Trophoblast cell (in vitro differentiated cells and primary cell): Measurements from ENCODE around the gene ABCC8.

Experiments
- DNase-seq, 2 donors: peaks; one replicate each; pipeline ENCODE4 v3.0.0-alpha.2; 2016
- H2AFZ ChIP-seq: 2 replicates; pipeline ENCODE4 v1.6.1; 2013; ENCODE audit warnings: low read length, moderate library complexity, mild to moderate bottlenecking; ENCODE audit not compliant: insufficient read depth, poor library complexity
- H2AK5ac ChIP-seq: 2 replicates; pipeline ENCODE4 v1.6.1; 2013; ENCODE audit warnings: mild to moderate bottlenecking, low read length
- H2BK120ac ChIP-seq: 2 replicates; pipeline ENCODE4 v1.6.1; 2013; ENCODE audit warnings: low read length, mild to moderate bottlenecking, moderate library complexity; ENCODE audit not compliant: insufficient read depth, poor library complexity
- H2BK12ac ChIP-seq: 2 replicates; pipeline ENCODE4 v1.6.1; 2013; ENCODE audit warnings: mild to moderate bottlenecking, low read length, moderate library complexity
- H2BK5ac ChIP-seq: 2 replicates; pipeline ENCODE4 v1.6.1; 2013; ENCODE audit warnings: low read length, low read depth, moderate library complexity, mild to moderate bottlenecking; ENCODE audit not compliant: poor library complexity
- H3K14ac ChIP-seq: 2 replicates; pipeline ENCODE4 v1.6.1; 2013; ENCODE audit warnings: mild to moderate bottlenecking, low read length
- H3K18ac ChIP-seq: 2 replicates; pipeline ENCODE4 v1.6.1; 2013; ENCODE audit warnings: mild to moderate bottlenecking, low read length
- H3K23ac ChIP-seq: 2 replicates; pipeline ENCODE4 v1.6.1; 2013; ENCODE audit warnings: low read length
- H3K27ac ChIP-seq: 2 replicates; pipeline ENCODE4 v1.5.1; 2013; ENCODE audit warnings: low read depth, mild to moderate bottlenecking, inconsistent platforms, low read length, moderate library complexity
- H3K27me3 ChIP-seq: 2 replicates; pipeline ENCODE4 v1.6.1; 2013; ENCODE audit warnings: inconsistent platforms, mild to moderate bottlenecking, low read length, moderate library complexity; ENCODE audit not compliant: insufficient read depth
- H3K36me3 ChIP-seq, 2 experiments: 1 replicate in 1 of 2; 2 replicates in 1 of 2; pipeline ENCODE4 v1.6.1; 2013; ENCODE audit warnings: low read length in 2 of 2, mild to moderate bottlenecking in 2 of 2, moderate library complexity in 1 of 2; ENCODE audit not compliant: insufficient read depth in 2 of 2, control insufficient read depth in 1 of 2
- H3K4ac ChIP-seq: 2 replicates; pipeline ENCODE4 v1.6.1; 2013; ENCODE audit warnings: low read depth, mild to moderate bottlenecking, low read length, moderate library complexity
- H3K4me1 ChIP-seq, 2 experiments: 1 replicate in 1 of 2; 2 replicates in 1 of 2; pipeline ENCODE4 v1.6.1; 2013; ENCODE audit warnings: low read length in 2 of 2, mild to moderate bottlenecking in 2 of 2, moderate library complexity in 1 of 2; ENCODE audit not compliant: insufficient read depth in 2 of 2, control insufficient read depth in 1 of 2
- H3K4me2 ChIP-seq: 2 replicates; pipeline ENCODE4 v1.6.1; 2013; ENCODE audit warnings: inconsistent platforms, mild to moderate bottlenecking, low read length, moderate library complexity
- H3K4me3 ChIP-seq: 2 replicates; pipeline ENCODE4 v1.5.1; 2013; ENCODE audit warnings: mild to moderate bottlenecking, low read depth, low read length, inconsistent platforms
- H3K79me1 ChIP-seq: one replicate; pipeline ENCODE4 v1.6.1; 2013; ENCODE audit warnings: low read length
- H3K79me2 ChIP-seq: 2 replicates; pipeline ENCODE4 v1.6.1; 2013; ENCODE audit warnings: low read length, mild to moderate bottlenecking; ENCODE audit not compliant: control insufficient read depth, insufficient read depth, poor library complexity
- H3K9ac ChIP-seq: 2 replicates; pipeline ENCODE4 v1.6.1; 2013; ENCODE audit warnings: mild to moderate bottlenecking, low read length
- H3K9me3 ChIP-seq: 2 replicates; pipeline ENCODE4 v1.6.1; 2013; ENCODE audit warnings: low read depth, mild to moderate bottlenecking, control low read depth, inconsistent platforms, low read length; ENCODE audit not compliant: insufficient read depth
- H4K12ac ChIP-seq: 2 replicates; pipeline ENCODE4 v1.6.1; 2013; ENCODE audit warnings: low read depth, mild to moderate bottlenecking, low read length, moderate library complexity
- H4K8ac ChIP-seq: 2 replicates; pipeline ENCODE4 v1.6.1; 2013; ENCODE audit warnings: low read depth, mild to moderate bottlenecking, low read length, moderate library complexity
- H4K91ac ChIP-seq: one replicate; pipeline ENCODE4 v1.6.1; 2013; ENCODE audit warnings: low read depth, mild to moderate bottlenecking, low read length, moderate library complexity
- WGBS: extraction: QIAGEN DNeasy Blood & Tissue Kit; methylation state at CpG from one replicate; pipeline ENCODE4 v1.1.7; 2013; ENCODE audit warnings: missing lambda C conversion rate; ENCODE audit not compliant: insufficient read length, insufficient coverage; ENCODE audit errors: extremely low coverage; 5-methylcytosine and 5-hydroxymethylcytosine counted together

The ABCC8 gene

GRCh38 chr11:17469998-17470397 lies 6.6 kb downstream of the ABCC8 start:
- Histone ChIP-seq H4K8ac (no peak overlapping the region), H2BK5ac (no peak overlapping the region), H3K23ac (no peak overlapping the region), H3K9me3 (peaks cover 5% of the 10 kb centered on the region), H3K4me1 (no peaks in the 10 kb centered on the region), H2BK12ac (no peak overlapping the region), H3K4me3 (no peak overlapping the region), H4K91ac (no peak overlapping the region), H3K18ac (no peak overlapping the region), H3K36me3 (no peaks in the 10 kb centered on the region), H3K9ac (no peak overlapping the region), H3K79me2 (no peaks in the 10 kb centered on the region), H2BK120ac (no peak overlapping the region), H3K27ac (no peak overlapping the region), H3K4ac (no peak overlapping the region), H3K27me3 (peaks cover 8% of the 10 kb centered on the region), H4K12ac (no peak overlapping the region), H3K4me2 (no peak overlapping the region), H3K14ac (no peak overlapping the region), H3K79me1 (no peaks in the 10 kb centered on the region), H2AK5ac (no peak overlapping the region), H2AFZ (no peak overlapping the region)
- WGBS = no CpG with 5 or more reads among the region's 6 CpGs
- no peak for DNase-seq

GRCh38 chr11:17468122-17468521 lies 8.5 kb downstream of the ABCC8 start:
- Histone ChIP-seq H3K79me1 (no peaks in the 10 kb centered on the region), H3K9ac (no peak overlapping the region), H2BK120ac (no peak overlapping the region), H4K8ac (no peak overlapping the region), H3K18ac (no peak overlapping the region), H4K91ac (no peak overlapping the region), H3K4me2 (no peak overlapping the region), H2AK5ac (no peak overlapping the region), H3K4me3 (no peak overlapping the region), H3K14ac (no peak overlapping the region), H3K27me3 (no peaks in the 10 kb centered on the region), H2BK5ac (no peak overlapping the region), H4K12ac (no peak overlapping the region), H3K23ac (no peak overlapping the region), H3K4me1 (no peaks in the 10 kb centered on the region), H3K9me3 (peaks cover 3% of the 10 kb centered on the region), H3K79me2 (no peaks in the 10 kb centered on the region), H3K27ac (no peak overlapping the region), H3K36me3 (no peaks in the 10 kb centered on the region), H3K4ac (no peak overlapping the region), H2AFZ (no peak overlapping the region), H2BK12ac (no peak overlapping the region)
- no peak for DNase-seq
- WGBS = no CpG with 5 or more reads among the region's 4 CpGs

GRCh38 chr11:17463546-17464174 lies 13.0 kb downstream of the ABCC8 start:
- Histone ChIP-seq H2BK5ac (no peak overlapping the region), H4K8ac (no peak overlapping the region), H2BK120ac (no peak overlapping the region), H3K18ac (no peak overlapping the region), H3K79me1 (no peaks in the 10 kb centered on the region), H4K91ac (no peak overlapping the region), H3K14ac (no peak overlapping the region), H2AFZ (no peak overlapping the region), H3K9me3 (peaks cover 2% of the 10 kb centered on the region), H3K4me3 (no peak overlapping the region), H3K4me2 (no peak overlapping the region), H3K36me3 (no peaks in the 10 kb centered on the region), H3K9ac (no peak overlapping the region), H4K12ac (no peak overlapping the region), H3K79me2 (no peaks in the 10 kb centered on the region), H2BK12ac (no peak overlapping the region), H3K27ac (no peak overlapping the region), H3K4me1 (no peaks in the 10 kb centered on the region), H3K27me3 (no peaks in the 10 kb centered on the region), H3K4ac (no peak overlapping the region), H2AK5ac (no peak overlapping the region), H3K23ac (no peak overlapping the region)
- no peak for DNase-seq
- no CpG with 5 or more reads among the region's 11 CpGs for WGBS

- no peak overlapping the region for H4K8ac ChIP-seq
- H4K91ac ChIP-seq = no peak overlapping the region
- H4K12ac ChIP-seq = no peak overlapping the region
- H3K27ac ChIP-seq = no peak overlapping the region
- no peaks in the 10 kb centered on the region for H3K27me3 ChIP-seq
- no peak overlapping the region for H2AK5ac ChIP-seq
- DNase-seq = no peak
- H2AFZ ChIP-seq = no peak overlapping the region
- H3K4ac ChIP-seq = no peak overlapping the region
- H3K4me1 ChIP-seq = no peaks in the 10 kb centered on the region
- no peak overlapping the region for H2BK120ac ChIP-seq
- no peak overlapping the region for H3K18ac ChIP-seq
- H3K36me3 ChIP-seq = no peaks in the 10 kb centered on the region
- no peak overlapping the region for H2BK12ac ChIP-seq
- H3K79me1 ChIP-seq = no peaks in the 10 kb centered on the region
- no peak overlapping the region for H3K23ac ChIP-seq
- H3K4me2 ChIP-seq = no peak overlapping the region
- H3K9ac ChIP-seq = no peak overlapping the region
- H3K79me2 ChIP-seq = no peaks in the 10 kb centered on the region
- no peak overlapping the region for H3K4me3 ChIP-seq
- peaks cover 2% of the 10 kb centered on the region for H3K9me3 ChIP-seq
- WGBS = no CpG with 5 or more reads among the region's 13 CpGs
- H2BK5ac ChIP-seq = no peak overlapping the region
- no peak overlapping the region for H3K14ac ChIP-seq
These were observed 13.7 kb downstream of the ABCC8 start for GRCh38 chr11:17462940-17463339.
